RWPE2 (cell line): Measurements from ENCODE around the gene ANKRD35.
"Not testable (repeated sequence)": the region's sequence is repeated elsewhere in the genome, so short reads cannot be mapped to it uniquely, and the experiment has no call there.

Experiments
- ATAC-seq: fragments of 200-7000 bp; cut with Tn5 transposase; 3 replicates; pipeline ENCODE4 v1.9.1; 2021; ENCODE audit warnings: low read depth
- DNase-seq: peaks from one replicate; pipeline ENCODE4 v3.0.0-alpha.2; 2020; ENCODE audit warnings: low spot score
- H3K27ac ChIP-seq: fragments of 450-650 bp; 2 replicates; pipeline ENCODE4 v1.5.1; 2017; ENCODE audit warnings: mild to moderate bottlenecking; ENCODE audit not compliant: poor library complexity, severe bottlenecking
- H3K27me3 ChIP-seq: fragments of 250-450 bp; sonication (Bioruptor Pico); 2 replicates; pipeline ENCODE4 v1.5.1; 2021; ENCODE audit warnings: mild to moderate bottlenecking, moderate library complexity; ENCODE audit not compliant: insufficient read depth, poor library complexity, severe bottlenecking
- H3K36me3 ChIP-seq: fragments of 250-450 bp; sonication (Bioruptor Pico); 2 replicates; pipeline ENCODE4 v1.5.1; 2020; ENCODE audit warnings: low read depth, mild to moderate bottlenecking, moderate library complexity
- H3K4me1 ChIP-seq: fragments of 250-450 bp; sonication (Bioruptor Pico); 2 replicates; pipeline ENCODE4 v1.5.1; 2021; ENCODE audit warnings: mild to moderate bottlenecking, moderate library complexity; ENCODE audit not compliant: insufficient read depth, poor library complexity, severe bottlenecking
- H3K4me3 ChIP-seq: fragments of 250-450 bp; sonication (Bioruptor Pico); 2 replicates; pipeline ENCODE4 v1.5.1; 2021; ENCODE audit warnings: mild to moderate bottlenecking, moderate library complexity; ENCODE audit not compliant: severe bottlenecking
- H3K9me3 ChIP-seq: fragments of 250-450 bp; sonication (Bioruptor Pico); 2 replicates; pipeline ENCODE4 v1.5.1; 2021; ENCODE audit warnings: mild to moderate bottlenecking, moderate library complexity; ENCODE audit not compliant: severe bottlenecking
- TF ChIP-seq, protein P1 (sequence below): fragments of 450-650 bp; IDR thresholded peaks from one replicate; pipeline ENCODE4 v1.5.1; 2017; ENCODE audit warnings: mild to moderate bottlenecking, moderate library complexity; ENCODE audit not compliant: poor library complexity, severe bottlenecking

The ANKRD35 gene

DNA sequence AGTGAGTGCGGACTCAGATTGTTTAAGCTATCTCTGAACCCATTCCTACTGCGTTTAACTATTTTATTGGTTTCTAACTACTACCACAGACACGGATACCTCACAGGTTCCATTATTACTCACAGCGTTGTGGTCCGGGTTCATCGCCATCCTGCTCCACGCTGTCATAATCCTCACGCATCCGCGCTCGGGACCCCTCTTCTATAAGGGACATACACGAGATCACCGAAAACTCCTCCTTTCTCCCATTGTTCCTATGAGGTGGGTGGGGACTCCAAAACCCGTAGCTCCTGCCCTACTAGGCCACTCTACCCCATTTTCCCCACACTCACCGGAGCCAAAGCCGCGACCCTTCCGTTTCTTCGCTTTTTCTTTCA lies 41.0 kb upstream of the ANKRD35 start:
- DNase-seq = no peak
- Histone ChIP-seq H3K36me3 (peaks cover 30% of the 10 kb centered on the region), H3K27me3 (no peaks in the 10 kb centered on the region), H3K27ac (peak overlapping the region; percentile 57), H3K9me3 (no peaks in the 10 kb centered on the region), H3K4me1 (peaks cover 6% of the 10 kb centered on the region), H3K4me3 (peak overlapping the region; percentile 74)
- TF ChIP-seq, protein P1, sequence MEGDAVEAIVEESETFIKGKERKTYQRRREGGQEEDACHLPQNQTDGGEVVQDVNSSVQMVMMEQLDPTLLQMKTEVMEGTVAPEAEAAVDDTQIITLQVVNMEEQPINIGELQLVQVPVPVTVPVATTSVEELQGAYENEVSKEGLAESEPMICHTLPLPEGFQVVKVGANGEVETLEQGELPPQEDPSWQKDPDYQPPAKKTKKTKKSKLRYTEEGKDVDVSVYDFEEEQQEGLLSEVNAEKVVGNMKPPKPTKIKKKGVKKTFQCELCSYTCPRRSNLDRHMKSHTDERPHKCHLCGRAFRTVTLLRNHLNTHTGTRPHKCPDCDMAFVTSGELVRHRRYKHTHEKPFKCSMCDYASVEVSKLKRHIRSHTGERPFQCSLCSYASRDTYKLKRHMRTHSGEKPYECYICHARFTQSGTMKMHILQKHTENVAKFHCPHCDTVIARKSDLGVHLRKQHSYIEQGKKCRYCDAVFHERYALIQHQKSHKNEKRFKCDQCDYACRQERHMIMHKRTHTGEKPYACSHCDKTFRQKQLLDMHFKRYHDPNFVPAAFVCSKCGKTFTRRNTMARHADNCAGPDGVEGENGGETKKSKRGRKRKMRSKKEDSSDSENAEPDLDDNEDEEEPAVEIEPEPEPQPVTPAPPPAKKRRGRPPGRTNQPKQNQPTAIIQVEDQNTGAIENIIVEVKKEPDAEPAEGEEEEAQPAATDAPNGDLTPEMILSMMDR = no peak
- ATAC-seq = no peak

DNA sequence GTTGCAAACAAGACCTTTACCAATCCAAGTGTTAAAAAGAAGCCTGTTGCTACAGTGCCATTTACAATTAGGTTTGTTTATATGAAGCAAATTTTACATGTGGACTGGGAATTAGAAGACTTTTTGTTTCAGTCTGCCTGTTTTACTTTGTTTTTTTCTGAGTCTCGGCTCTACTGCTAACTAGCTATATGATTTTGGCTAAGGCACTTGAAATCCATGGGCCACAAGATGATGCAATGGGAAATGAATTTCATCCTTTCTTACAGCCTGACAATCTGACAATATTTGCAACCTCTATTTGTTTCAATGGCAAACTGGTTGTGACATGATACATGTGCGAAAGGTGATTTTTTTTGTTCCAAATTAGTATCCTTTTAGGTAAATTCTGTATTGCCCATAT lies 36.6 kb upstream of the ANKRD35 start:
- ATAC-seq (no peak), DNase-seq (no peak)
- Histone ChIP-seq H3K36me3 (peaks cover 30% of the 10 kb centered on the region), H3K27me3 (no peaks in the 10 kb centered on the region), H3K9me3 (no peaks in the 10 kb centered on the region), H3K27ac (no peak overlapping the region), H3K4me1 (peaks cover 6% of the 10 kb centered on the region), H3K4me3 (no peak overlapping the region)
- TF ChIP-seq, protein P1 = no peak

DNA sequence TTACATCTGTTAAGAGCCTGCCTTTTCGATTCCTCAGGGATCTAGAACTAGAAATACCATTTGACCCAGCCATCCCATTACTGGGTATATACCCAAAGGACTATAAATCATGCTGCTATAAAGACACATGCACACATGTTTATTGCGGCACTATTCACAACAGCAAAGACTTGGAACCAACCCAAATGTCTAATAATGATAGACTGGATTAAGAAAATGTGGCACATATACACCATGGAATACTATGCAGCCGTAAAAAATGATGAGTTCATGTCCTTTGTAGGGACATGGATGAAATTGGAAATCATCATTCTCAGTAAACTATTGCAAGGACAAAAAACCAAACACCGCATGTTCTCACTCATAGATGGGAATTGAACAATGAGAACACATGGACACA lies 34.6 kb upstream of the ANKRD35 start:
- Histone ChIP-seq H3K4me3 (peak overlapping the region; percentile 68), H3K36me3 (peaks cover 30% of the 10 kb centered on the region)
- not testable (repeated sequence) for H3K27ac ChIP-seq, H3K27me3 ChIP-seq, ATAC-seq, DNase-seq, H3K9me3 ChIP-seq, H3K4me1 ChIP-seq

DNA sequence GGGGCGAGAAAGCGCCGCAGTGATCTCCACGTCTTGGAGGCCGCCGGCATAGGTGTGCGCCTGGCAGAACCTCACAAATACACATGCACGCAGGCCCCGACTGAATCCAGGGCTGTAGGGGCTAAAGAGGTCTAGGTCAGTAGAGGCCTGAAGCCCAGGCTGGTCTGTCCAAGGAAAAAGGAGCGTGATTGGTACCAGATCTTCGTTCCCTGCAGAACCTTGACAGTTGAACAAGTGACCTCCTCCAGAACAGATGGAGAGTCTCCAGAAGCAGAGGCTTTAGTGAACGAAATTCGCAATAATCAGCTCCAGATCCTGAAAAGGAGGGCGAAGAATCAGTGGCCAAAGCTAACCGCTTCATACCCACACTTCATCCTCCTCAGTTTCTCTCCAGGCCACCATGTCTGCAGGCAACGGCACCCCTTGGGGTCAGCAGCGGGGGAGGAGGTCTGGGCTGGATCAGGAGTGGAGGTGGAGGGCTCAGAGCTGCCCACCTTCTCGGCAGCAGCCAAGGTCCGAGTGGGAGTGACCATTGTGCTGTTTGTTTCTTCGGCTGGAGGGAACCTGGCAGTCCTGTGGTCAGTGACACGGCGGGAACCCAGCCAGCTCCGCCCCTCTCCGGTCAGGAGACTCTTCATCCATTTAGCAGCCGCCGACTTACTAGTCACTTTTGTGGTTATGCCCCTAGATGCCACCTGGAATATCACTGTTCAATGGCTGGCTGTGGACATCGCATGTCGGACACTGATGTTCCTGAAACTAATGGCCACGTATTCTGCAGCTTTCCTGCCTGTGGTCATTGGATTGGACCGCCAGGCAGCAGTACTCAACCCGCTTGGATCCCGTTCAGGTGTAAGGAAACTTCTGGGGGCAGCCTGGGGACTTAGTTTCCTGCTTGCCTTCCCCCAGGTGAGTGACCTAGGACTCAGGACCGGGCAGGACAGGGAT lies 33.6 kb upstream of the ANKRD35 start:
- TF ChIP-seq, protein P1 = no peak
- DNase-seq = no peak
- peak; percentile 88 for ATAC-seq

DNA sequence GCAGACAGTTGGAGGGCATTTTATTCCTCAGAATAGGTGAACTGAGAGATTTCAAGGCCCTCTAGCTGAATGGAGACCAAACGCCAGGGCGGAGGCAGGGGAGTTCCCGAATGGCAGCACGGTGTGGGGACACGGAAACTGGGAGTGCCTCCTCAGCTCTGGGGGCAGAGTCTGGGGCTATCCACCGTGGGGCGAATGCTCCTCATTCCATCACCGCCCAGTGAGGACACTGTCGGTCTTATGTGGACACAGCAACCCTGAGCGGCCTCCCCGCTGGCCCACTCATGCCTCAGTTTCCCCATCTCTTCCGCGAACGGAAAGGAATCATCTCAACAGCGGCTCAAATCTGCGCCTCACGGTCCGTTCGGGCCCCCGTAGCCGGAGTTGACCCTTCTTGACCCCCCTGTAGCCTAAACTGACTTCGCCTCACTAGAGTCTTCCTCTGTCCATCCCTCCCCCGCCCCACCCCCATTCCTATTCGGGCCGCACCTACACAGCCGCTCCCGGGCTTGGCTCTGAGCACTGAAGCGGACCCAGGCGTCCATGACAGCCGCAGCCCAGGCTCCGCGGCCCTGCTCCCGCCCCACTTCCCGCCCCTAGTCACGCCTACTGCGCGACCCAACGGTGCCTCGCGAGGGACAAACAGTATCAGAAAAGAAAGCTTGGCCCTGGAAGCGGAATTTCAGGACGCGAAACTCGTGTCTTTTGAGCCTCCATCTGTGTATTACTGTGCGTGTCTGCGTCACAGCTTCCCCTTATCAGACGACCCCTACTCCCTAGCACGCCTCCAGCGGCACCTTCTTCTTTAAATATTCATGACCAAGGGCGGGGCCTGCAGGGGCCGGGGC lies 32.7 kb upstream of the ANKRD35 start, which contains the start of gene PEX11B:
TSS of gene PEX11B (minus strand) at position 574 of the 848 bp plus-strand sequence. CDS start at position 545, 29 bp downstream.
- Histone ChIP-seq H3K4me3 (peak within 1 kb of the TSS; percentile 68), H3K4me1 (no peaks in the 10 kb centered on the region), H3K27me3 (no peaks in the 10 kb centered on the region), H3K9me3 (no peaks in the 10 kb centered on the region), H3K36me3 (peaks cover 37% of the 10 kb centered on the region), H3K27ac (peak within 1 kb of the TSS; percentile 63)
- ATAC-seq = peak; percentile 86
- peak; percentile 78 for DNase-seq
- TF ChIP-seq, protein P1 = no peak

More for the DNA sequence above, 33.6 kb upstream of the ANKRD35 start:
- H3K27me3 ChIP-seq = no peaks in the 10 kb centered on the region
- peak overlapping the region; percentile 68 for H3K4me3 ChIP-seq
- no peaks in the 10 kb centered on the region for H3K4me1 ChIP-seq
- peak overlapping the region; percentile 63 for H3K27ac ChIP-seq
- no peaks in the 10 kb centered on the region for H3K9me3 ChIP-seq
- peaks cover 33% of the 10 kb centered on the region for H3K36me3 ChIP-seq
